Astrocyte (in vitro differentiated cells and primary cell): ENCODE measurements around the gene CEP162. TPM values are rescaled to one million over a fixed set of nuclear protein-coding genes. Genes with fewer than 3 reads are reported as not detected.

Experiments used
- DNase-seq: peaks from one replicate; pipeline ENCODE4 v3.0.0-alpha.2; 2010; ENCODE audit warnings: low read depth
- FAIRE-seq: peaks from 2 replicates; lab custom pipeline; 2011; peaks lifted over from hg19 to GRCh38; lab: Jason Lieb, UNC
- H2AFZ ChIP-seq: 2 replicates; pipeline ENCODE4 v1.6.0; 2012; ENCODE audit warnings: low read depth, low read length, inconsistent platforms
- H3K27ac ChIP-seq: 2 replicates; pipeline ENCODE4 v1.5.1; 2011; ENCODE audit warnings: low read depth, low read length, inconsistent platforms
- H3K27me3 ChIP-seq: 2 replicates; pipeline ENCODE4 v1.6.0; 2011; ENCODE audit warnings: low read length, inconsistent platforms; ENCODE audit not compliant: insufficient read depth
- H3K36me3 ChIP-seq: 2 replicates; pipeline ENCODE4 v1.5.1; 2011; ENCODE audit warnings: low read length, inconsistent platforms; ENCODE audit not compliant: insufficient read depth
- H3K4me1 ChIP-seq: 2 replicates; pipeline ENCODE4 v1.5.1; 2011; ENCODE audit warnings: low read length, inconsistent platforms; ENCODE audit not compliant: insufficient read depth
- H3K4me2 ChIP-seq: 2 replicates; pipeline ENCODE4 v1.6.0; 2012; ENCODE audit warnings: low read length, inconsistent platforms
- H3K4me3 ChIP-seq: 2 replicates; pipeline ENCODE4 v1.5.1; 2011; ENCODE audit warnings: low read depth, mild to moderate bottlenecking, low read length, inconsistent platforms; ENCODE audit not compliant: insufficient read depth
- H3K79me2 ChIP-seq: 2 replicates; pipeline ENCODE4 v1.6.0; 2012; ENCODE audit warnings: mild to moderate bottlenecking, low read length, inconsistent platforms; ENCODE audit not compliant: insufficient read depth
- H3K9ac ChIP-seq: 2 replicates; pipeline ENCODE4 v1.6.0; 2012; ENCODE audit warnings: mild to moderate bottlenecking, low read length, inconsistent platforms
- H3K9me3 ChIP-seq: 2 replicates; pipeline ENCODE4 v1.5.1; 2012; ENCODE audit warnings: low read depth, mild to moderate bottlenecking, low read length, inconsistent platforms; ENCODE audit not compliant: insufficient read depth
- H4K20me1 ChIP-seq: 2 replicates; pipeline ENCODE4 v1.6.0; 2012; ENCODE audit warnings: low read length, inconsistent platforms; ENCODE audit not compliant: insufficient read depth
- H3K27ac Mint-ChIP-seq: one replicate; pipeline ENCODE4 v1.8.0; 2021; ENCODE audit warnings: mild to moderate bottlenecking, mixed read lengths; ENCODE audit not compliant: unreplicated experiment
- H3K27me3 Mint-ChIP-seq: one replicate; pipeline ENCODE4 v1.8.0; 2021; ENCODE audit warnings: low read depth, mixed read lengths; ENCODE audit not compliant: unreplicated experiment
- H3K36me3 Mint-ChIP-seq: one replicate; pipeline ENCODE4 v1.8.0; 2021; ENCODE audit warnings: low read depth, mixed read lengths; ENCODE audit not compliant: unreplicated experiment
- H3K4me1 Mint-ChIP-seq: one replicate; pipeline ENCODE4 v1.8.0; 2021; ENCODE audit warnings: low read depth, mixed read lengths; ENCODE audit not compliant: unreplicated experiment
- H3K4me3 Mint-ChIP-seq: one replicate; pipeline ENCODE4 v1.8.0; 2021; ENCODE audit warnings: mild to moderate bottlenecking, moderate library complexity, mixed read lengths; ENCODE audit not compliant: unreplicated experiment
- H3K9me3 Mint-ChIP-seq: one replicate; pipeline ENCODE4 v1.8.0; 2021; ENCODE audit warnings: mild to moderate bottlenecking, mixed read lengths; ENCODE audit not compliant: unreplicated experiment
- EZH2 ChIP-seq: IDR thresholded peaks from 2 replicates; pipeline ENCODE4 v1.6.1; 2012; ENCODE audit warnings: mild to moderate bottlenecking, low read length, inconsistent platforms; ENCODE audit not compliant: insufficient read depth
- total RNA-seq: library from RNA; stranded (reverse); gene quantifications from 2 replicates; pipeline ENCODE4 v1.2.1, GENCODE V29; 2021
- TF ChIP-seq, protein P1 (sequence below): IDR thresholded peaks from 2 replicates; pipeline ENCODE4 v1.5.1; 2011; ENCODE audit warnings: low read depth, mild to moderate bottlenecking, inconsistent platforms, low read length, moderate library complexity; ENCODE audit not compliant: insufficient read depth

CEP162 gene
- total RNA-seq, 1 donor from 2014 or later = 6.9 TPM

DNA sequence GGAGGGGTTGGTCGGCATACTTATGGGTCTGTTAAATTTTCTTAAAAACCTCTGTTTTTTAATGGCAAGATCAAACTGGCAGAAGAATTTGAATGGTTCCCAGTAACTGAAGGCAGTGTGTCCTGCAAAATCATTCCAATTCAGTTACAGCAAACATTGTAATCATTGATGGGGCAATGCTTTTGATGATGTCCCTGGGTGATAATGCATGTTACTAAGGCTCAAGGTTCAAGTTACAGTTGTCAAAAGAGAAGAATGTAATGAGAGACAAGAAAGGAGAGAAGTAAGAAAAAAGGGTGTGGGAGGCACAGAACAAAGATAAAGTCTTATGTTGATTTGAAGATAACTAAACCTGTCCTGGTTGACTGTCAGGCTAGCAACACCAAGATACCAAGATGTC, 54.9 kb downstream of the CEP162 start:
- DNase-seq (no peak), FAIRE-seq (no peak)
- no peaks in the 10 kb centered on the region for H3K9me3 ChIP-seq
- H4K20me1 ChIP-seq = no peaks in the 10 kb centered on the region
- H3K36me3 Mint-ChIP-seq = no peaks in the 10 kb centered on the region
- H3K27ac Mint-ChIP-seq = no peak overlapping the region
- H3K27ac ChIP-seq = no peak overlapping the region
- no peaks in the 10 kb centered on the region for H3K27me3 Mint-ChIP-seq
- TF ChIP-seq EZH2 = no peak
- TF ChIP-seq, protein P1, sequence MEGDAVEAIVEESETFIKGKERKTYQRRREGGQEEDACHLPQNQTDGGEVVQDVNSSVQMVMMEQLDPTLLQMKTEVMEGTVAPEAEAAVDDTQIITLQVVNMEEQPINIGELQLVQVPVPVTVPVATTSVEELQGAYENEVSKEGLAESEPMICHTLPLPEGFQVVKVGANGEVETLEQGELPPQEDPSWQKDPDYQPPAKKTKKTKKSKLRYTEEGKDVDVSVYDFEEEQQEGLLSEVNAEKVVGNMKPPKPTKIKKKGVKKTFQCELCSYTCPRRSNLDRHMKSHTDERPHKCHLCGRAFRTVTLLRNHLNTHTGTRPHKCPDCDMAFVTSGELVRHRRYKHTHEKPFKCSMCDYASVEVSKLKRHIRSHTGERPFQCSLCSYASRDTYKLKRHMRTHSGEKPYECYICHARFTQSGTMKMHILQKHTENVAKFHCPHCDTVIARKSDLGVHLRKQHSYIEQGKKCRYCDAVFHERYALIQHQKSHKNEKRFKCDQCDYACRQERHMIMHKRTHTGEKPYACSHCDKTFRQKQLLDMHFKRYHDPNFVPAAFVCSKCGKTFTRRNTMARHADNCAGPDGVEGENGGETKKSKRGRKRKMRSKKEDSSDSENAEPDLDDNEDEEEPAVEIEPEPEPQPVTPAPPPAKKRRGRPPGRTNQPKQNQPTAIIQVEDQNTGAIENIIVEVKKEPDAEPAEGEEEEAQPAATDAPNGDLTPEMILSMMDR = no peak
- no peak overlapping the region for H3K4me2 ChIP-seq
- H3K9ac ChIP-seq = no peak overlapping the region
- no peaks in the 10 kb centered on the region for H3K9me3 Mint-ChIP-seq
- no peaks in the 10 kb centered on the region for H3K27me3 ChIP-seq
- H3K79me2 ChIP-seq = no peaks in the 10 kb centered on the region
- H3K4me1 Mint-ChIP-seq = no peaks in the 10 kb centered on the region
- no peaks in the 10 kb centered on the region for H3K4me1 ChIP-seq
- H3K4me3 Mint-ChIP-seq = no peak overlapping the region
- H3K4me3 ChIP-seq = no peak overlapping the region
- no peak overlapping the region for H2AFZ ChIP-seq
- H3K36me3 ChIP-seq = no peaks in the 10 kb centered on the region

DNA sequence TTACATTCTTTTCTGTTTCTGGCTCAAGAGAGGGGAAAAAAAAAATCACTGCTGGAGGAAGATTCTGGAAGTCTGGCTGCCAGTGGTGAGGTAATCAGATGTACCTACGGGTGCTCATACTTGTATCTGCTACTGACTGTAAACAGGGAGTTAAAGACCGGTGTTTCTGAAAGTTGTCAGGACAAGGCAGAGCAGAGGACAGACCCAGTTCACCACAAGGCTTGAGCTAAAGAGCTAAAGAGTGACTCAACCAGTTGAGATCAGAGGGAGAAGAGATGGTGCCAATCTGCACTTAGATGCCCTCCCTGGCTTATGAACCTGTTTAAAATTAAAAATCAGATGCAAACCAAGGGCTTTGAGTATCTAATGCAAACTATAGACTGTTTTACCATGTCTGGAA, 55.4 kb downstream of the CEP162 start:
- H3K4me1 Mint-ChIP-seq = no peaks in the 10 kb centered on the region

DNA sequence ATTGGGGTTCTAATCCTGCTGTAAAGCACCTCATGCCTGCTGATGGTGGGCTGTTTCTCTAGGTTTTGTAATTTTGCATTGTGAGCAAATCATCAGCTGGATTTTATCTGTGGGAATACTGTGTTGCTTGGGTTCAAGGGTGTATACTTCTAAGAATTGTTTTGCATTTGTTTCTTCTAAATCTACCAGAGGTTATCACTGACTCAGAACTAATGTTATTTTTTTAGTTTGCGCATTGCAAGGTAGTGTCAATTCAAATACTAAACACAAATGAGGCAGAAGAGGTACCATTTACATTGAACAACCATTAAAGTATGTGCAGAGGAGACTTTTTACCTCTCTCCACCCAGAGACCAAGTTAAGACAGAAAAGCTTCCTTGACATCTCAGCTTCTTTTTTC, 60.0 kb downstream of the CEP162 start:
- Histone ChIP-seq H3K27me3 (no peaks in the 10 kb centered on the region), H3K9me3 (no peaks in the 10 kb centered on the region), H3K9ac (no peak overlapping the region), H3K27ac (no peak overlapping the region), H2AFZ (no peak overlapping the region), H3K36me3 (no peaks in the 10 kb centered on the region), H3K4me3 (no peak overlapping the region), H4K20me1 (no peaks in the 10 kb centered on the region), H3K79me2 (no peaks in the 10 kb centered on the region), H3K4me1 (no peaks in the 10 kb centered on the region), H3K4me2 (no peak overlapping the region)
- TF ChIP-seq, protein P1 = no peak
- TF ChIP-seq EZH2 = no peak
- H3K36me3 Mint-ChIP-seq = peaks cover 4% of the 10 kb centered on the region
- no peaks in the 10 kb centered on the region for H3K27me3 Mint-ChIP-seq
- no peaks in the 10 kb centered on the region for H3K9me3 Mint-ChIP-seq
- H3K4me1 Mint-ChIP-seq = no peaks in the 10 kb centered on the region
- H3K27ac Mint-ChIP-seq = no peak overlapping the region
- no peak for DNase-seq
- H3K4me3 Mint-ChIP-seq = no peak overlapping the region
- FAIRE-seq = no peak

More for the DNA sequence above, 55.4 kb downstream of the CEP162 start:
- Histone ChIP-seq H2AFZ (no peak overlapping the region), H3K4me3 (no peak overlapping the region), H3K4me2 (no peak overlapping the region), H3K9ac (no peak overlapping the region), H3K9me3 (no peaks in the 10 kb centered on the region), H4K20me1 (no peaks in the 10 kb centered on the region), H3K36me3 (no peaks in the 10 kb centered on the region), H3K4me1 (no peaks in the 10 kb centered on the region), H3K79me2 (no peaks in the 10 kb centered on the region), H3K27me3 (no peaks in the 10 kb centered on the region), H3K27ac (no peak overlapping the region)
- no peaks in the 10 kb centered on the region for H3K9me3 Mint-ChIP-seq
- DNase-seq = no peak
- no peak overlapping the region for H3K4me3 Mint-ChIP-seq
- no peak for TF ChIP-seq EZH2
- TF ChIP-seq, protein P1 = no peak
- no peak overlapping the region for H3K27ac Mint-ChIP-seq
- H3K36me3 Mint-ChIP-seq = no peaks in the 10 kb centered on the region
- FAIRE-seq = no peak
- no peaks in the 10 kb centered on the region for H3K27me3 Mint-ChIP-seq
